SJCRH30 (cell line): ENCODE data around the gene JPH3. TPM values are rescaled to one million over a fixed set of nuclear protein-coding genes. Genes with fewer than 3 reads are reported as not detected.

ENCODE experiments used
- DNase-seq, 2 experiments: peaks; one replicate each; pipeline ENCODE4 v3.0.0-alpha.2; 2015 to 2020
- H3K27ac ChIP-seq: fragments of 250-450 bp; sonication (Bioruptor Pico); 2 replicates; pipeline ENCODE4 v1.5.1; 2020; ENCODE audit warnings: mild to moderate bottlenecking, moderate library complexity
- H3K27me3 ChIP-seq: fragments of 250-450 bp; sonication (Bioruptor Pico); 2 replicates; pipeline ENCODE4 v1.5.1; 2020; ENCODE audit warnings: mild to moderate bottlenecking, moderate library complexity
- H3K36me3 ChIP-seq: fragments of 250-450 bp; sonication (Bioruptor Pico); 2 replicates; pipeline ENCODE4 v1.5.1; 2020; ENCODE audit warnings: mild to moderate bottlenecking, moderate library complexity
- H3K4me1 ChIP-seq: fragments of 250-450 bp; sonication (Bioruptor Pico); 2 replicates; pipeline ENCODE4 v1.5.1; 2020; ENCODE audit warnings: mild to moderate bottlenecking, moderate library complexity
- H3K4me3 ChIP-seq: fragments of 250-450 bp; sonication (Bioruptor Pico); 2 replicates; pipeline ENCODE4 v1.5.1; 2020; ENCODE audit warnings: mild to moderate bottlenecking, moderate library complexity
- H3K9me3 ChIP-seq: fragments of 250-450 bp; sonication (Bioruptor Pico); replicated peaks from 2 replicates; pipeline ENCODE4 v1.5.1; 2020; ENCODE audit warnings: mild to moderate bottlenecking, moderate library complexity
- total RNA-seq: library from RNA; depleted of rRNA; stranded (reverse); fragments of >200 nt; shearing (Covaris generic); gene quantifications from 2 replicates; pipeline ENCODE4 v1.2.3, GENCODE V29; 2014

JPH3 gene
- total RNA-seq, 1 experiment from 2014 or later = not detected

DNA sequence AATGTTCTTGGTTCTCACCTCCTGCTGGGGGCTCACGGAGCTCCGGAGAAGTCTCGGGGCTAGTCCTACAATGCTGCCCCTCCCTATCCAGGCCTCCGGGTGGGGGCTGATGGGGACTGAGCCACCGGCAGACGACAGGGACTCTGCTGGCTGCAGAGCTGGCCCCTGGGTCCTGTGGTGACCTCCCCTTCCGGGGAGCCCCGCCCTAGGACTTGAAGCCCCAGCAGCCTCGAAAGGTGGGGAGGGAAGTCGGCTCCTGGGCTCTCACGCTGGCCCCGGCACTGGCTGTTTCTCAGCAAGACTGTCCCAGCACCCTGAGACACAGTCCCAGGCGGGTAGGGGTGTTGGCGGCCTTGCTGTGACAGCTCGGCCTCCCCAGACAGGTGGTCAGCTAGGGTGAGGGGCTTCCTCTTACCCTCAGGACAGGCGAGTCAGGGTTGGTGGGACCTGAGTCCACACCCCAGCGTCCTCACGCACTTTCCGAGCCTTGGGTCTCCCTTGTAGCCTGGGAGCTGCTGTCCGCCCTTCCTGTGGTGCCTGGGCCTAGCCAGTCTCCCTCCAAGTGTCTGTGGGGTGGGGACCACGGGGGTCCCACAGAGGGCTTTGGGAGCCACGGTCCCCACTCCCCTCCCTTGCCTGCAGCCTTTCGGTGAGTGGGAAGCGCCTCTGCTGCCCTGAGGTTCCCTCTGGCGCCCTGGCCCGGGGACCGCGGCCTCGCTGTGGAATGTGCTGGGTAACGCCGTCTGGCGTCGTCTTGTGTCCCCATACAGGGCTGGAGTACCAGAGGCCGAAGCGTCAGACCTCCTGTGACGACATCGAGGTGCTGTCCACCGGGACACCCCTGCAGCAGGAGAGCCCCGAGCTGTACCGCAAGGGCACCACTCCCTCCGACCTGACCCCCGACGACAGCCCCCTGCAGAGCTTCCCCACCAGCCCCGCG is 86.8 kb downstream of the JPH3 start:
- no peak for DNase-seq
- Histone ChIP-seq H3K27me3 (no peaks in the 10 kb centered on the region), H3K4me3 (no peak overlapping the region), H3K36me3 (no peaks in the 10 kb centered on the region), H3K9me3 (no peaks in the 10 kb centered on the region), H3K4me1 (no peaks in the 10 kb centered on the region), H3K27ac (no peak overlapping the region)

GRCh38 chr16:87689956-87690465 is 87.7 kb downstream of the JPH3 start:
- H3K27me3 ChIP-seq = no peaks in the 10 kb centered on the region
- DNase-seq = no peak
- H3K36me3 ChIP-seq = no peaks in the 10 kb centered on the region
- no peaks in the 10 kb centered on the region for H3K9me3 ChIP-seq
- no peak overlapping the region for H3K4me3 ChIP-seq
- H3K4me1 ChIP-seq = peaks cover under 1% of the 10 kb centered on the region; the same call in 1 of the 2 replicates
- no peak overlapping the region for H3K27ac ChIP-seq

DNA sequence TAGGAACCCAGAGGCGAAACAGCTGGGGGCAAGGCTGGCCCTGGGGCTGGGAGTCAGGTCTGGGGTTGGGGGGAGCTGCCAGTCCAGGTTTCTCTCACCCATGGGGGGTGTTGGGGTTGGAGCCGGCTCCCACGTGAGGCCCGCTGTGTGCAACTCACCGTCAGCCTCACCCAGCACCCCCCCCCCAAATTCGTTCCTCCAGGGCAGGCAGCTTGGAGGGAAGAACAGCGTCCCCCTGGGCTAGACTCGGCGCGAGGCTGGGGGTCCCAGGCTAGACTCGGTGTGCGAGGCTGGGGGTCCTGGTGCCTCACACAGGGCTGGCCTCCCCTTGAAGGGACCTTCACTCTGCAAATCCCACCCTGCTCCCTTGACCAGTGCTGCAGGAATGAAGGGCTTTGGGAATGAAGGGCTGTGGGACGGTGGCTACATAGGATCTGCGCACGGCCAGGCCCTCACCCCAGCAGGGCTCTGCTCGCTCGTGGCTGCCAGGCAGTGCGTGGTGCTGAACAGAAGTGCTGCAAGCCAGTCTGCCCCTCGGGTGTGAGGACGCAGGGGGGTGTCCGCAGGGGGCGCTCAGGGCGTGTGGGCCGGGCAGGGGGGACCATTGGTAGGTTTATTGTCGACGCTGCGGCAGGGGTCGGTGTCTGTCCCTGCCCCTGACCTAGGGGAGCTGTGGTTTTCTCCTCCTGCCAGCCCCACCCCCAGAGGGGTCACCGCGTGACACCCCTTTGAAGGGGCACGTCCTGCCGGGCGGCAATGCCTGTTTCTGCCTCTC is 88.8 kb downstream of the JPH3 start:
- H3K36me3 ChIP-seq = no peaks in the 10 kb centered on the region
- no peaks in the 10 kb centered on the region for H3K9me3 ChIP-seq
- H3K27ac ChIP-seq = no peak overlapping the region
- no peak overlapping the region for H3K4me3 ChIP-seq
- H3K27me3 ChIP-seq = no peaks in the 10 kb centered on the region
- no peak for DNase-seq
- peaks cover 4% of the 10 kb centered on the region; the same call in 1 of the 2 replicates for H3K4me1 ChIP-seq

DNA sequence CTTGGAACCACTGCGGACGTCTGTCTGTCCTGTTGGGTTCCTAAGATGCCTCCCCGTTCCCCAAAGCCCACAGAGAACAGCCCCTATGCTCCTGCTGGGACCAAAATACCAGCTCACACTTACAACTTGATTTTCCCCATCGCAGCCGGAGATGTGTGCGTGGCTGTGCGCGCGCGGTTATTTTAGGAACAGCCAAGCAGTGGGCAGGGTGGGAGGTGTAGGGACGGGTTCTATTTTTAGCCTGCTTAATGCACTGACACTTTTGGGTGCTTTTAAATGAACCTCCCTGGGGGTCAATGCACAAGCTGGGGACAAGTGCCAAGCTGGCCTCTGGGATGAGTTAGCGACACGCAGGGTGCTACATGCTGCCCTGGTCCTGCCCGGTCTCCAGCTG is 89.4 kb downstream of the JPH3 start:
- DNase-seq = no peak
- peaks cover 4% of the 10 kb centered on the region; the same call in 1 of the 2 replicates for H3K4me1 ChIP-seq
- H3K4me3 ChIP-seq = no peak overlapping the region
- no peak overlapping the region for H3K27ac ChIP-seq
- no peaks in the 10 kb centered on the region for H3K36me3 ChIP-seq
- H3K9me3 ChIP-seq = no peaks in the 10 kb centered on the region
- no peaks in the 10 kb centered on the region for H3K27me3 ChIP-seq

DNA sequence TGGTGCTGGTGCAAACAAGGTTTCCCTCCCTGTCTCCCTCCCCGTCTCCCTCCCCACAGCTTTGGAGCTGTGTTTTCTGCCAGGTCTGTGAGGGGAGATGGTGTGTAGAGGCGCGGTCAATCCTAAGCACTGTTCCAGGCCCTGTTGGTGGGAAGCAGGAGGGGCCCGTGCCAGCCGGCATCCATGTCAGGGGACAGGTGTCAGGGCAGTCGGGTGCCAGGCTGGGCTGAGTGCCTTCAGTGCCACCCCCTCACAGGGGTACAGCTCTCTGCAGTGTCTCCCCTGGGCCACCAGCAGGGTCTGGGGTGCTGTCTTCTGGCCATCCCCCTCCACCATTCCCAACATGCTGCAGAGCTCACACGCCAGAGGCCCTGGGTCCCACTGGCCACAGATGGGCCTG is 89.9 kb downstream of the JPH3 start:
- no peak overlapping the region for H3K4me3 ChIP-seq
- peaks cover 4% of the 10 kb centered on the region; the same call in 1 of the 2 replicates for H3K4me1 ChIP-seq
- no peaks in the 10 kb centered on the region for H3K27me3 ChIP-seq
- no peak overlapping the region for H3K27ac ChIP-seq
- no peaks in the 10 kb centered on the region for H3K9me3 ChIP-seq
- no peaks in the 10 kb centered on the region for H3K36me3 ChIP-seq
- DNase-seq = no peak

- no peak for DNase-seq
- no peaks in the 10 kb centered on the region for H3K36me3 ChIP-seq
- H3K9me3 ChIP-seq = no peaks in the 10 kb centered on the region
- H3K27me3 ChIP-seq = no peaks in the 10 kb centered on the region
- H3K27ac ChIP-seq = no peak overlapping the region
- H3K4me3 ChIP-seq = no peak overlapping the region
- H3K4me1 ChIP-seq = peaks cover 4% of the 10 kb centered on the region; the same call in 1 of the 2 replicates
Observed at GRCh38 chr16:87692756-87693155, 90.4 kb downstream of the JPH3 start.

DNA sequence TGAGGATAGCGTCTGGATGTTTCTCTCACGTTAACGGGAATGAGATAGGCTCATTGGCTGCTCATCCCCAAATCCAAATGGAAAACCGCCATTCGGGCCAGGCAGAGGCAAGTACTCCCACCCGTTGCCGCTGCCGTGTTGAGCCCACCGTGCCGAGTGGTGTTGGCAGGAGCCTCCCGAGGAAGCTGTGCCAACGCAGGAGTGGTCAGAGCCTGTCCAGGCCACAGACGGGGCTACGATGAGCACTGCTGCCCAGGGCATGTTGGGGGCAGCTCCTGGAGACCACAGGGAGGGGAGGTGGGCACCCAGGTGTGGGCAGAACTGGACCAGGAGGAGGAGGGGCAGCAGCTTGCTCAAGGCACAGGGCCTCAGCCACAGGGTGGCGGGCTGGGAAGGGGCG is 91.5 kb downstream of the JPH3 start:
- Histone ChIP-seq H3K9me3 (no peaks in the 10 kb centered on the region), H3K36me3 (no peaks in the 10 kb centered on the region), H3K4me1 (peaks cover 4% of the 10 kb centered on the region; the same call in 1 of the 2 replicates), H3K27ac (no peak overlapping the region), H3K27me3 (no peaks in the 10 kb centered on the region), H3K4me3 (no peak overlapping the region)
- DNase-seq = no peak

GRCh38 chr16:87694441-87695125 is 92.3 kb downstream of the JPH3 start:
- H3K4me1 ChIP-seq = peaks cover 4% of the 10 kb centered on the region; the same call in 1 of the 2 replicates
- DNase-seq = no peak
- H3K27me3 ChIP-seq = no peaks in the 10 kb centered on the region
- H3K27ac ChIP-seq = no peak overlapping the region
- H3K36me3 ChIP-seq = no peaks in the 10 kb centered on the region
- no peaks in the 10 kb centered on the region for H3K9me3 ChIP-seq
- H3K4me3 ChIP-seq = no peak overlapping the region

DNA sequence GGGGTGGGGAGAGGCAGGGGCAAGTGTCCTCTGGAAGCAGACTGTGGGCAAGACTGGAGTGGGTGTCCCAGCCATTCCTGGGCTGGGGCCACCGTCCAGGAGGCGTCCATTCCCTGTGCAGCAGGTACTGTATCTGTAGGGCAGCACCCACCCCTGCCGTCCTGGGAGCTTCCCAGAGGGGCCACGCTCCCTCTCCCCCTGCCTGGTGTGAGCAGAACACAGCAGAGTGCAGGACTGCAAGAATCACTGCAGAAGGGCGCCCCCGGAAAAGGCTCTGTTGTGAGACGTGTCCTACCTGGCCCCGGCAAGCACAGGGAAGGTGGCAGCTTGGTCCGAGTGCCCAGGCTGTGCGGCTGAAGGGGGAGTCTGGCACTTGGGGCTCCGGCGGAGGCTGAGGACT is 93.2 kb downstream of the JPH3 start:
- no peak overlapping the region for H3K4me3 ChIP-seq
- DNase-seq = no peak
- H3K27me3 ChIP-seq = no peaks in the 10 kb centered on the region
- H3K4me1 ChIP-seq = peaks cover 4% of the 10 kb centered on the region; the same call in 1 of the 2 replicates
- no peak overlapping the region for H3K27ac ChIP-seq
- H3K9me3 ChIP-seq = no peaks in the 10 kb centered on the region
- H3K36me3 ChIP-seq = no peaks in the 10 kb centered on the region

- H3K27ac ChIP-seq = no peak overlapping the region
- H3K9me3 ChIP-seq = no peaks in the 10 kb centered on the region
- H3K4me1 ChIP-seq = peaks cover 4% of the 10 kb centered on the region; the same call in 1 of the 2 replicates
- no peaks in the 10 kb centered on the region for H3K27me3 ChIP-seq
- no peaks in the 10 kb centered on the region for H3K36me3 ChIP-seq
- no peak overlapping the region for H3K4me3 ChIP-seq
- DNase-seq = no peak
Observed at GRCh38 chr16:87696726-87697125, 94.4 kb downstream of the JPH3 start.

DNA sequence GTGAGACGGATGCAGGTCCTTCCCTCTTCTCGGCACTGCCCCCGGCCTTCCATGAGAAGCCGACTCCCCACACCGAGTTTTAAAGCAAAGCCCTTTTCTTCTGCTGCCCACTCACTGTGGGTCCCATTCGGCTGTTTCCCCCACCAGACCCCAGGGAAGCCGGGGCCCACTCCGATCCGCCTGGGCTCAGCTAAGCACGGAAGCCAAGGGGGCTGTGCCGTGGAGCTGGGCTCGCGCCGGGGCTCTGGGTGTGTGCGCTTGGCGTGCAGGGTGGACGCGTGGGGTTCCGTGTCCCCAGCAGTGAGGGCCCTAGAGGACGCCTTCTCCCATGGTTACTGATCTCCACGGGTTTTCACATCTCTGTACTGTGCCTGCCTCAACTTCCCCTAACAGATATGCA is 94.9 kb downstream of the JPH3 start:
- H3K36me3 ChIP-seq = no peaks in the 10 kb centered on the region
- no peak for DNase-seq
- H3K9me3 ChIP-seq = no peaks in the 10 kb centered on the region
- no peak overlapping the region for H3K4me3 ChIP-seq
- H3K27me3 ChIP-seq = no peaks in the 10 kb centered on the region
- H3K4me1 ChIP-seq = peaks cover 4% of the 10 kb centered on the region; the same call in 1 of the 2 replicates
- no peak overlapping the region for H3K27ac ChIP-seq

GRCh38 chr16:87697792-87698191 is 95.5 kb downstream of the JPH3 start:
- Histone ChIP-seq H3K27me3 (no peaks in the 10 kb centered on the region), H3K4me3 (no peak overlapping the region), H3K36me3 (no peaks in the 10 kb centered on the region), H3K4me1 (peaks cover 4% of the 10 kb centered on the region; the same call in 1 of the 2 replicates), H3K27ac (no peak overlapping the region), H3K9me3 (no peaks in the 10 kb centered on the region)
- DNase-seq = no peak

- DNase-seq = no peak
- H3K4me3 ChIP-seq = no peak overlapping the region
Observed at GRCh38 chr16:87698241-87698640, 95.9 kb downstream of the JPH3 start.

DNA sequence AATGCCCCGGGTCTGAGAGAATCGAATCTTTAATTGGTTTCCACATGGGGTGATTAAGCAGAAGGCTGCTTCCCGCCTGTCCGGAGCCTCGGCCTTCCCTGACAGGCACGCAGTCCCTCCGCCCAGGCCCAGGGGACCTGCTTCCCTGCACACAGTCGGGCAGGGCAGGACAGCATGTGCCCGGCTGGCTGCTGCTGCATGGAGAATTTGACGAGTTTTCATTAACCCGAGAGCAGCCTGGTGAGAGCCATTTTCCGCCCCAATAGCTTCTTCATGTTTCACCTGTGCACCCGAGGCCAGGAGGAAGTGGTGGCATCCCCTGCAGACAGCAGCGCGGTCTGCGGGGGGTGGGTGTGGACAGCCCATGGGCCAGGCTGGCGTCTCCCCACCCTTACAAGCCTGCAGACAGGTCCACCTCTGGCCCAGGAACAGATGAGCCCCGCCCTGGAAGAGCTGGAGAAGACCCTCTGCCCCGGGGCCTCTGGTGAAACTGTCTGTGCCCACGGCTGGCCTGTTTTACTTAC is 96.4 kb downstream of the JPH3 start:
- DNase-seq = no peak
- Histone ChIP-seq H3K27me3 (no peaks in the 10 kb centered on the region), H3K36me3 (no peaks in the 10 kb centered on the region), H3K4me1 (peaks cover 4% of the 10 kb centered on the region; the same call in 1 of the 2 replicates), H3K9me3 (no peaks in the 10 kb centered on the region), H3K4me3 (no peak overlapping the region), H3K27ac (no peak overlapping the region)

More at GRCh38 chr16:87698241-87698640, 95.9 kb downstream of the JPH3 start:
- no peaks in the 10 kb centered on the region for H3K9me3 ChIP-seq
- H3K36me3 ChIP-seq = no peaks in the 10 kb centered on the region
- H3K27ac ChIP-seq = no peak overlapping the region
- H3K27me3 ChIP-seq = no peaks in the 10 kb centered on the region
- peaks cover 4% of the 10 kb centered on the region; the same call in 1 of the 2 replicates for H3K4me1 ChIP-seq
